Activated T-cell treated with anti-CD3 and anti-CD28 coated beads, Interleukin-2, amount 50 U/mL, for 72 hours (primary cell): ENCODE results near the gene NRG2. TPM values are rescaled to one million over a fixed set of nuclear protein-coding genes. Genes with fewer than 3 reads are reported as not detected.
A peak's percentile ranks its signal among the peaks of the same experiment; 100 is the strongest.

Experiments used
- ATAC-seq, 2 donors: fragments of 150-1000 bp; cut with Tn5 transposase; replicated peaks in 1 of 2; 2 replicates each; pipeline ENCODE4 v1.10.0; 2021; ENCODE audit warnings: moderate library complexity in 2 of 2, mild to moderate bottlenecking in 1 of 2
- DNase-seq, 2 donors: peaks; one replicate each; pipeline ENCODE4 v3.0.0; 2021 to 2022; ENCODE audit warnings: mixed read lengths in 1 of 2
- H3K27ac Mint-ChIP-seq: one replicate; pipeline ENCODE4 v1.8.0; 2022; ENCODE audit warnings: mild to moderate bottlenecking, moderate library complexity, mixed read lengths
- H3K27me3 Mint-ChIP-seq: one replicate; pipeline ENCODE4 v1.8.0; 2022; ENCODE audit warnings: low read depth, mixed read lengths
- H3K36me3 Mint-ChIP-seq, 2 donors: one replicate each; pipeline ENCODE4 v1.8.0; 2022; ENCODE audit warnings: mixed read lengths in 2 of 2, mild to moderate bottlenecking in 1 of 2; ENCODE audit not compliant: insufficient read depth in 2 of 2
- H3K4me1 Mint-ChIP-seq: one replicate; pipeline ENCODE4 v1.8.0; 2022; ENCODE audit warnings: low read depth, mixed read lengths
- H3K4me3 Mint-ChIP-seq, 2 donors: one replicate each; pipeline ENCODE4 v1.8.0; 2022; ENCODE audit warnings: mild to moderate bottlenecking in 2 of 2, mixed read lengths in 2 of 2, moderate library complexity in 2 of 2
- H3K9me3 Mint-ChIP-seq, 2 donors: one replicate each; pipeline ENCODE4 v1.8.0; 2022; ENCODE audit warnings: mixed read lengths in 2 of 2
- total RNA-seq, 2 donors: library from RNA; stranded (reverse); gene quantifications; one replicate each; pipeline ENCODE4 v1.2.3, GENCODE V29; 2022

The NRG2 gene
- total RNA-seq, 2 donors from 2014 or later = 0.07 to 0.23 TPM

GRCh38 chr5:140055152-140055551 lies 12.1 kb upstream of the NRG2 start:
- no peaks in the 10 kb centered on the region for H3K36me3 Mint-ChIP-seq
- no peak overlapping the region for H3K27ac Mint-ChIP-seq
- H3K4me3 Mint-ChIP-seq = no peak overlapping the region

DNA sequence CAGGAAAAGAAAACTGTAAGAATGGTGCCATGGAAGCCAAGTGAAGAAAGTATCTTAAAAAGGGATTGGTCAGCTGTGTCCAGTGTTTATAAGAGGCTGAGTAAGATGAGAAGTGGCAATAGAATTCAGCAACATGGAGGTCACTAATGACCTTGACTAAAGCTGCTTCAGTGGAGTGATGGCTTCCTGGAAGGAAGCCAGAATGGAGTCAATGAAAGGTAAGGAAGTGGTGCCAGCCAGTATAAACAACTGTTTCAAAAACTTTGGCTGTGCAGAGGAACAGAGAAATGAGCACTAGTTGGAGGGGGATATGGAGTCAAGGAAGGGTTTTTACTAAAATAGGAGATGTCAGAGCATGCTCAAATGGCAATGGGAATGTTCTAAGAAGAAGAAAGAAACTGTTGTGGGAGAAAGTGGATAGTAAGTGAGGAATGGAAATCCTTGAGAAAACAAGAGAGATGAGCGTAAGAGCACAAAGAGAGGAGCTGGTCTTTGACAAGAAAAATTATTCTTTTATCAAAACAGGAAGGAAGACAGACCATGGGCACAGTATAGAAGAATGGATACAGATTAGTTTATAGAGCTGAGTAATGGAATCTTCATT lies 11.1 kb upstream of the NRG2 start:
- H3K4me3 Mint-ChIP-seq = no peak overlapping the region
- H3K36me3 Mint-ChIP-seq = no peaks in the 10 kb centered on the region
- ATAC-seq = no peak
- H3K27me3 Mint-ChIP-seq = peaks cover 6% of the 10 kb centered on the region
- no peaks in the 10 kb centered on the region for H3K9me3 Mint-ChIP-seq
- no peak overlapping the region for H3K27ac Mint-ChIP-seq
- DNase-seq = no peak
- no peaks in the 10 kb centered on the region for H3K4me1 Mint-ChIP-seq

More at GRCh38 chr5:140055152-140055551, 12.1 kb upstream of the NRG2 start:
- DNase-seq (no peak), ATAC-seq (no peak)
- peaks cover 6% of the 10 kb centered on the region for H3K27me3 Mint-ChIP-seq
- H3K4me1 Mint-ChIP-seq = no peaks in the 10 kb centered on the region
- no peaks in the 10 kb centered on the region for H3K9me3 Mint-ChIP-seq

GRCh38 chr5:140051950-140052349 lies 8.9 kb upstream of the NRG2 start:
- no peak overlapping the region for H3K4me3 Mint-ChIP-seq
- ATAC-seq (no peak), DNase-seq (no peak)
- no peak overlapping the region for H3K27ac Mint-ChIP-seq
- H3K4me1 Mint-ChIP-seq = no peaks in the 10 kb centered on the region
- H3K9me3 Mint-ChIP-seq = no peaks in the 10 kb centered on the region
- H3K27me3 Mint-ChIP-seq = peaks cover 12% of the 10 kb centered on the region
- no peaks in the 10 kb centered on the region for H3K36me3 Mint-ChIP-seq

- Mint-ChIP-seq H3K27ac (no peak overlapping the region), H3K27me3 (peaks cover 20% of the 10 kb centered on the region), H3K9me3 (no peaks in the 10 kb centered on the region), H3K4me3 (no peak overlapping the region), H3K36me3 (no peaks in the 10 kb centered on the region), H3K4me1 (no peaks in the 10 kb centered on the region)
- no peak for ATAC-seq
- DNase-seq = no peak
These were observed 6.6 kb upstream of the NRG2 start for GRCh38 chr5:140049713-140050112.

DNA sequence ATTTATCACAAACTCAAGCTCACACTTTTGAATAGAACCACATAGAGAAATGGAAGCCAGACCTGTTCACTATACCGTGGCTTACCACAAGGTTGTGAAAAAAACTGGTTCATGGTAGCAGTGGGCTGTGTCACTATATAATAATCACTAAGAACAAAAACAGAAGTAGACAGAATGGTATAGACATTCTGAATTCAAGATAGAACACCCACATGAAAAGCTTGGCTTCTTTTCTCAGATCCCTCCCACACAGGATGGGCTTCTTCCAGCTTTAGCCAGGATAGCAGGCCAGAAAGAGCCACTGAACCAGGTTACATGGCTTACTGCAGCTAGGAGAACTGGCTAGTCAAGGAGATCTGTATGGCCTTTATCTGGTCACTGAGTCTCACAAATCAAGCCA lies 6.1 kb upstream of the NRG2 start:
- Mint-ChIP-seq H3K36me3 (no peaks in the 10 kb centered on the region), H3K27ac (no peak overlapping the region), H3K4me1 (no peaks in the 10 kb centered on the region), H3K9me3 (no peaks in the 10 kb centered on the region), H3K27me3 (peaks cover 25% of the 10 kb centered on the region), H3K4me3 (no peak overlapping the region)
- ATAC-seq = no peak
- no peak for DNase-seq

DNA sequence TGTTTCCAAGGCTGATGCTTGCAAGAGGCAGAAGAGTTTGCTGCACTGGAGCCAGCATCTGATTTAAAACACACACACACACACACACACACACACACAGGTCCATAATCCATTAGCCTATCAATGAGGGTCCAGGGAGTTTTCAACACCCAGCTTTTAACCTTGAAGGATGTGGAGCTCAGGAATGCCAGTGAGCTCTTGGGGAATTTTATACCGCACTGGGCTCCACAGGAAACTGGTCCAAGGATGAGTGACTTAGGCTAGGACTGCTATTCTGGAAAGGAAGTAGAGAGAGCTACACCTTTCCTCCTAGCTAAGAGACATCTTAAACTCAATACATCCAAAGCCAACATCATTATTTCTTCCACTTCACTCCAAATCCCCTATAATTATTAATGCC lies 942 bp upstream of the NRG2 start:
- Mint-ChIP-seq H3K9me3 (no peaks in the 10 kb centered on the region), H3K4me1 (peaks cover 7% of the 10 kb centered on the region), H3K36me3 (peaks cover 0 to 2% of the 10 kb centered on the region in 2 donors), H3K27ac (no peak overlapping the region), H3K4me3 (peak overlapping the region; percentile 84 to 87), H3K27me3 (peaks cover 58% of the 10 kb centered on the region)
- ATAC-seq = no peak
- no peak for DNase-seq

DNA sequence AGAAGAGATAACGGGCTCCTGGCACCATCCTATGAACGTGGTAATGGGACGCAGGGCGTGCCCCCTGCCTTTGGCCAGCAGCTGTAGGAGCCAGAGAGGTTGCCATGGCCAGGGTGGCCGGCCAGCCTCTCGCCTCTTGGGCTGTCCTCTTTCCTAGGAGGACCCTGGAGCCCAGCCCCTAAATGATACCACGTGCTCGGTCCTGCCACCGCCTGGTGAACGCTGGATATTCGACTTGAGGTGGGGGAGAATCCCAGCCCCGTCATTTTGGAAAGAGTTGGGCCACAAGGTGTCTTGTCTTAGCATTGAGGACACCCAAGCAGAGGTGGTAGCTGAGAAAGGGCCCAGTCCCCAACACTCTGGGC lies 391 bp upstream of the NRG2 start:
- ATAC-seq (peak; percentile 33 to 49), DNase-seq (peak; percentile 29 to 32)
- peak overlapping the region; percentile 84 to 87 for H3K4me3 Mint-ChIP-seq
- peaks cover 7% of the 10 kb centered on the region for H3K4me1 Mint-ChIP-seq
- no peaks in the 10 kb centered on the region for H3K9me3 Mint-ChIP-seq
- H3K27me3 Mint-ChIP-seq = peaks cover 58% of the 10 kb centered on the region
- H3K36me3 Mint-ChIP-seq = peaks cover 0 to 2% of the 10 kb centered on the region in 2 donors
- H3K27ac Mint-ChIP-seq = no peak overlapping the region

- Mint-ChIP-seq H3K9me3 (no peaks in the 10 kb centered on the region), H3K36me3 (peaks cover 0 to 2% of the 10 kb centered on the region in 2 donors), H3K27me3 (peaks cover 64% of the 10 kb centered on the region), H3K4me3 (peak overlapping the region; percentile 84 to 87), H3K27ac (no peak overlapping the region), H3K4me1 (peaks cover 7% of the 10 kb centered on the region)
- no peak for ATAC-seq
- peak in 1 of 2 donors; percentile 1 for DNase-seq
These were observed 781 bp downstream of the NRG2 start for GRCh38 chr5:140042393-140042642.

DNA sequence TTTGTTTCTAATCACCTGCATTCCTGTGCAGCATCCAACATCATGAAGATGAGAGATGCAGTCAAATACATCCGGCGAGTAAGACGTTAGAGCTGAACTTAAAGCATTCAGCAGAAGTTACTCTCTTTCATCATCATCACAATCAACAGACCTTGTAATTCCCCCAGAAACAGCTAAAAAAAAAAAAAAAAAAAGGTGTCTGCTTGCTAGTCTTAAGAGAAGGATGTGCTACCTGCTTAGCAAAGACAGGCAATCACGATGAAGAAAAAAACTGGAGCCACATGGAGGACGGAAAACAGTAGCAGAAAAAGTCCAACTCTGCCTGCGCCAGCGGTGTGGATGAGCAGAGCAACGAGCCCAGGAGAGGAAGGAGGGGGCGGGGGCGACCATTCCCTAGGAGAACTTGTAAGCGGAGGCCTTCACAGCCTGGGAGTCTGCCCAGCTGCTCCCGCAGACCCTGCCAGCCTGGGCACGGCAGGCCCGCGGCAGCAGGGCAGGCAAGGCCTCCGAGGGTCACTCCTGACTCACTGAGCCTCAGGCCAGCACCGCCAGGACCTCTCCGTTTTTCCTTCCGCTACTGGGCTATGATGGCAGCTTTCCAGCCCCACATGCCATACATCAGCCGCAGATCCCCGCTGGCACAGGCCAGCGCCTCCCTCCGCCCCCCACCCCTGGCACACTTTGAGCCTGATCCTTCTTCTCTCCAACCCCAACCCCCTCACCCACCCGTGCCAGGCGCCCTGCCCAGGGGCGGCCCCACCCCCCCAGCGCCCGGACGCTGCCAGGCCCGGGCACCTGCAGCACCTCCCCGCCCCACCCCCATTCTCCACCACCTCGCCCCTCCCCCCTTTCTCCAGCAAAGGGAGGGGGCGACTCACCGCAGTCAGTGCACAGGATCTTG lies 1.4 kb downstream of the NRG2 start:
- Mint-ChIP-seq H3K27ac (peak overlapping the region; percentile 14), H3K4me3 (peak overlapping the region; percentile 84 to 87), H3K27me3 (peaks cover 70% of the 10 kb centered on the region), H3K9me3 (no peaks in the 10 kb centered on the region), H3K4me1 (peaks cover 7% of the 10 kb centered on the region), H3K36me3 (peaks cover 0 to 2% of the 10 kb centered on the region in 2 donors)
- no peak for ATAC-seq
- DNase-seq = peak; percentile 1 to 4

GRCh38 chr5:140041099-140041491 lies 2.0 kb downstream of the NRG2 start:
- Mint-ChIP-seq H3K4me3 (peak overlapping the region; percentile 64 to 73), H3K4me1 (peaks cover 7% of the 10 kb centered on the region), H3K9me3 (no peaks in the 10 kb centered on the region), H3K36me3 (peaks cover 0 to 2% of the 10 kb centered on the region in 2 donors), H3K27ac (peak overlapping the region; percentile 14), H3K27me3 (peaks cover 76% of the 10 kb centered on the region)
- DNase-seq = no peak
- ATAC-seq = no peak

DNA sequence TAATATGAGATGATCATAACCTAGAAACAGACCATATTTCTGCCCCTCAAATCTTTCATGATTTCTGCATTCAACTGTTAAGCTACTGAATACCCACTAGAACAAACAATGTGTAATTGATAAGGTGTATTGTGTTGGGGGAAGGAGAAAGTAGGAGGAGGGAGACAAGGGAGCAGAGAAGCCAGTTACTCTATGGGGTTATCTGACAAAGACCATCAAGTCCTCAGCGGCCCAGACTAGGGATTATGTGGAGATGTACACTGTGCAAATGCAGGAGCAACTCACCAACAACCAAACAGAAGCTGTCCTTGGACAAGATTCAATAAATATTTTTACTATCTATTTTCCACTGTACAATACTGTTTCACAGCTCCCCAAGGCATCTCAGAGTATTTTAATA lies 2.7 kb downstream of the NRG2 start:
- no peak overlapping the region for H3K4me3 Mint-ChIP-seq
- no peak for ATAC-seq

GRCh38 chr5:140039561-140039960 lies 3.5 kb downstream of the NRG2 start:
- no peak for ATAC-seq
- Mint-ChIP-seq H3K27ac (no peak overlapping the region), H3K27me3 (peaks cover 74% of the 10 kb centered on the region), H3K9me3 (no peaks in the 10 kb centered on the region), H3K4me1 (peaks cover 7% of the 10 kb centered on the region), H3K4me3 (peak overlapping the region in 1 of 2 donors; percentile 42), H3K36me3 (peaks cover 0 to 2% of the 10 kb centered on the region in 2 donors)
- DNase-seq = no peak

More for the DNA sequence above, 2.7 kb downstream of the NRG2 start:
- Mint-ChIP-seq H3K36me3 (peaks cover 0 to 2% of the 10 kb centered on the region in 2 donors), H3K4me1 (peaks cover 7% of the 10 kb centered on the region), H3K27me3 (peaks cover 75% of the 10 kb centered on the region), H3K27ac (no peak overlapping the region), H3K9me3 (no peaks in the 10 kb centered on the region)
- no peak for DNase-seq

DNA sequence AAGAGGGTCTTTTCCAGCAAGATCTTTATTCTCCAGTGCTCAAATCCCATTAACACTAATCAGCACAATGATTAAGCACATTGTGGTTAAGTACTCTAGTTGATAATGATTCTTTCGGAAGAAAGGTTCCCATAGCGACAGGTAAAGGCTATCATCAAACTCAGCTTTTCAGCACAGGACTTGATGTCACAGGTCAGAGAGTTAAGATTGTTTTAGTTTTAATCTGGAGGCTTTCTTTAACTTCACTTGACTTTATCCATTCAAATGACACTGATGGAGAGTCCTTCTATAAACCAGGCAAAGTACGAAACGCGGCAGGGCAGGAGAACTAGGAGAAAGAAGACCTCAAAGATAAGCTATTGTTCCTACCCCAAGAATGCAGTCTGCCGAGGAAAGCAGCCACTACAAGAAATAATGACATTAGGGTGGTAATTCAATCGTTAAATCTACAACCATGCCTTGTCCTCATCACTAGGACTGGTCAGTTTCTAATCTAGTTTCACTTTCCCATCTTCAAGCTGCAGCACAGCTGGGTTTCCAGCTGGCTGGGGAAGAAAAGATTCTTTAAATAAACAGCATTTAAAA lies 4.6 kb downstream of the NRG2 start:
- peak overlapping the region in 1 of 2 donors; percentile 7 for H3K4me3 Mint-ChIP-seq
- no peak for ATAC-seq
- H3K4me1 Mint-ChIP-seq = peaks cover 7% of the 10 kb centered on the region
- H3K27me3 Mint-ChIP-seq = peaks cover 71% of the 10 kb centered on the region
- peaks cover 0 to 2% of the 10 kb centered on the region in 2 donors for H3K36me3 Mint-ChIP-seq
- DNase-seq = no peak
- no peaks in the 10 kb centered on the region for H3K9me3 Mint-ChIP-seq
- H3K27ac Mint-ChIP-seq = no peak overlapping the region
